Measurements from ENCODE around the gene FGF7. TPM values are rescaled to one million over a fixed set of nuclear protein-coding genes. Genes with fewer than 3 reads are reported as not detected.

The FGF7 gene
- total and polyA plus RNA-seq, 7 donors = 1.4 to 7.0 (median 2.4) TPM

GRCh38 chr15:49421991-49422390 lies 1.1 kb upstream of the FGF7 start:
- H3K4me1 ChIP-seq = no peaks in the 10 kb centered on the region
- H3K4me3 ChIP-seq = peak overlapping the region; percentile 53
- no peak overlapping the region for H3K27ac ChIP-seq
- no peaks in the 10 kb centered on the region for H3K27me3 ChIP-seq (ENCODE audit: insufficient read depth in 3 of 3, low read length in 2 of 3)
- 16 to 24% (median 22%) methylated on average over 9 of the region's 9 CpGs for WGBS, 3 donors
- TF ChIP-seq, protein P1, sequence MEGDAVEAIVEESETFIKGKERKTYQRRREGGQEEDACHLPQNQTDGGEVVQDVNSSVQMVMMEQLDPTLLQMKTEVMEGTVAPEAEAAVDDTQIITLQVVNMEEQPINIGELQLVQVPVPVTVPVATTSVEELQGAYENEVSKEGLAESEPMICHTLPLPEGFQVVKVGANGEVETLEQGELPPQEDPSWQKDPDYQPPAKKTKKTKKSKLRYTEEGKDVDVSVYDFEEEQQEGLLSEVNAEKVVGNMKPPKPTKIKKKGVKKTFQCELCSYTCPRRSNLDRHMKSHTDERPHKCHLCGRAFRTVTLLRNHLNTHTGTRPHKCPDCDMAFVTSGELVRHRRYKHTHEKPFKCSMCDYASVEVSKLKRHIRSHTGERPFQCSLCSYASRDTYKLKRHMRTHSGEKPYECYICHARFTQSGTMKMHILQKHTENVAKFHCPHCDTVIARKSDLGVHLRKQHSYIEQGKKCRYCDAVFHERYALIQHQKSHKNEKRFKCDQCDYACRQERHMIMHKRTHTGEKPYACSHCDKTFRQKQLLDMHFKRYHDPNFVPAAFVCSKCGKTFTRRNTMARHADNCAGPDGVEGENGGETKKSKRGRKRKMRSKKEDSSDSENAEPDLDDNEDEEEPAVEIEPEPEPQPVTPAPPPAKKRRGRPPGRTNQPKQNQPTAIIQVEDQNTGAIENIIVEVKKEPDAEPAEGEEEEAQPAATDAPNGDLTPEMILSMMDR (IDR thresholded peaks at IDR 0.05) = peak; percentile 83
- intact Hi-C loops (cut with DNase I) = loop anchor here (1.0 to 10.0 kb wide), 5 partner anchors 187 to 723 kb away; partner anchors contain the start of gene CEP152 (in 1 of the 2)
- ATAC-seq (peak; percentile 62 to 94 (median 75)), DNase-seq (peak; percentile 39 to 62)
- no peaks in the 10 kb centered on the region for H3K36me3 ChIP-seq (ENCODE audit: insufficient read depth in 1 of 2, low read depth in 1 of 2)
- no peaks in the 10 kb centered on the region for H3K9me3 ChIP-seq

DNA sequence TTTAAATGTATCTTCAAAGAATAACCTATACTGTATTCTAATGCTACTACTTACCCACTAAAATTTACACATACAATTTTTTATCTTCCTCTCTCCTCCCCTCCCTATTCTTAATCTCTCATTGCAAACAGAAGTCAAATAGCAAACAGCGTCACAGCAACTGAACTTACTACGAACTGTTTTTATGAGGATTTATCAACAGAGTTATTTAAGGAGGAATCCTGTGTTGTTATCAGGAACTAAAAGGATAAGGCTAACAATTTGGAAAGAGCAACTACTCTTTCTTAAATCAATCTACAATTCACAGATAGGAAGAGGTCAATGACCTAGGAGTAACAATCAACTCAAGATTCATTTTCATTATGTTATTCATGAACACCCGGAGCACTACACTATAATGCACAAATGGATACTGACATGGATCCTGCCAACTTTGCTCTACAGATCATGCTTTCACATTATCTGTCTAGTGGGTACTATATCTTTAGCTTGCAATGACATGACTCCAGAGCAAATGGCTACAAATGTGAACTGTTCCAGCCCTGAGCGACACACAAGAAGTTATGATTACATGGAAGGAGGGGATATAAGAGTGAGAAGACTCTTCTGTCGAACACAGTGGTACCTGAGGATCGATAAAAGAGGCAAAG lies 984 bp downstream of the FGF7 start:
- 37 to 62% (median 40%) methylated on average over 6 of the region's 6 CpGs for WGBS, 3 donors
- Histone ChIP-seq H3K36me3 (ENCODE audit: insufficient read depth in 1 of 2, low read depth in 1 of 2) (no peaks in the 10 kb centered on the region), H3K4me1 (no peaks in the 10 kb centered on the region), H3K4me3 (peak overlapping the region; percentile 53), H3K9me3 (no peaks in the 10 kb centered on the region), H3K27me3 (ENCODE audit: insufficient read depth in 3 of 3, low read length in 2 of 3) (no peaks in the 10 kb centered on the region), H3K27ac (peak overlapping the region; percentile 4)
- ATAC-seq = no peak
- intact Hi-C loops (cut with DNase I) = loop anchor here in 1 of 2 donors (5.0 to 10.0 kb wide), 3 partner anchors 562 to 721 kb away; partner anchors contain the start of gene CEP152
- DNase-seq = no peak
- TF ChIP-seq, protein P1 (IDR thresholded peaks at IDR 0.05) = no peak

- 25 to 30% (median 28%) methylated on average over 1 of the region's 1 CpG for WGBS, 3 donors
- H3K4me3 ChIP-seq = peak overlapping the region; percentile 53
These were observed 1.9 kb downstream of the FGF7 start for GRCh38 chr15:49424954-49425353.

GRCh38 chr15:49427372-49427771 lies 4.3 kb downstream of the FGF7 start:
- DNase-seq = no peak
- peak overlapping the region; percentile 53 for H3K4me3 ChIP-seq
- no peak overlapping the region for H3K27ac ChIP-seq
- H3K9me3 ChIP-seq = no peaks in the 10 kb centered on the region
- no peaks in the 10 kb centered on the region for H3K4me1 ChIP-seq
- H3K36me3 ChIP-seq (ENCODE audit: insufficient read depth in 1 of 2, low read depth in 1 of 2) = no peaks in the 10 kb centered on the region
- intact Hi-C loops (cut with DNase I) = loop anchor here in 1 of 2 donors (10.0 kb wide), 2 partner anchors 613 to 717 kb away; partner anchors contain the start of gene CEP152
- no peak for ATAC-seq
- H3K27me3 ChIP-seq (ENCODE audit: insufficient read depth in 3 of 3, low read length in 2 of 3) = no peaks in the 10 kb centered on the region
- TF ChIP-seq, protein P1 (IDR thresholded peaks at IDR 0.05) = no peak

More at GRCh38 chr15:49424954-49425353, 1.9 kb downstream of the FGF7 start:
- H3K9me3 ChIP-seq = no peaks in the 10 kb centered on the region
- no peak overlapping the region for H3K27ac ChIP-seq
- intact Hi-C loops (cut with DNase I) = loop anchor here in 1 of 2 donors (5.0 to 10.0 kb wide), 3 partner anchors 563 to 720 kb away; partner anchors contain the start of gene CEP152
- H3K27me3 ChIP-seq (ENCODE audit: insufficient read depth in 3 of 3, low read length in 2 of 3) = no peaks in the 10 kb centered on the region
- no peaks in the 10 kb centered on the region for H3K4me1 ChIP-seq
- ATAC-seq (no peak), DNase-seq (no peak)
- H3K36me3 ChIP-seq (ENCODE audit: insufficient read depth in 1 of 2, low read depth in 1 of 2) = no peaks in the 10 kb centered on the region
- TF ChIP-seq, protein P1 (IDR thresholded peaks at IDR 0.05) = no peak

All from psoas muscle (tissue), 8 donors.